Measurements from ENCODE around the gene CELSR3. TPM values are rescaled to one million over a fixed set of nuclear protein-coding genes. Genes with fewer than 3 reads are reported as not detected.

CELSR3 gene
- total RNA-seq, 3 donors from 2014 or later (not counting 1 experiment from before 2014, with no cell fraction given), result 2.0 to 3.4 (median 2.6) TPM

DNA sequence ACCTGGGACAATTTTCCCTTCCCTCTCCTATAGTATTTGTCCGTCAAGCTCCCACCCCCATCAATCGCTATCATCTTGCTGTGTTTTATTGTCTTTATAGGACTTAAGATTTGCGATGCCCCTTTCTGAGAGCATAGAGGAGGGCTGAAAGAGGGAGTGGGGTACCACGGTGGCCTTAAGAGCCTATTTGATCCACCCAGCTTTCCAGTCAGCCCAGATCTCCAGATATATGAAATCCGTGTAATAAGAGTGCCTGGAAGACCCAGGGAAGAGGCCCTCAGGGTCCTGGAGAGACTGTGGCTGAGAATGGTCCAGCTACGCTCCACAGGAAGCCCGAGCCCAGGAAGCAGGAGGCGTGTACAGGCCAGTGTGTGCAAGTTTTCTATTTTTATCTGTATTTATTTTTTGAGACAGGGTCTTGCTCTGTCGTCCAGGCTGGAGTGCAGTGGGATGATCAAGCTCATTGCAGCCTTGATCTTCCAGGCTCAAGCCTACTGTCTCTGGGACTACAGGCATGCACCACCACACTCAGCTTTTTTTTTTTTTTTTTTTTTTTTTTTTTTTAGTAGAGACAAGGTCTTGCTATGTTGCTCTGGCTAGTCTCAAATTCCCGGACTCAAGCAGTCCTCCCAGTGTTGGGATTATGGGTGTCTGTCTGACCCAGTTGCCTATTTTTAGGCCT, 24.0 kb upstream of the CELSR3 start:
- WGBS (ENCODE audit: insufficient coverage), result 79% methylated on average over 8 of the region's 10 CpGs
- no peaks in the 10 kb centered on the region for H3K27me3 ChIP-seq (ENCODE audit: control insufficient read depth, insufficient read depth, low read length)
- H3K36me3 ChIP-seq (ENCODE audit: control insufficient read depth, insufficient read depth, low read length), result peaks cover 41% of the 10 kb centered on the region
- Mint-ChIP-seq H3K36me3 (peaks cover 6% of the 10 kb centered on the region), H3K4me3 (peak overlapping the region; percentile 93), H3K9me3 (no peaks in the 10 kb centered on the region), H3K27me3 (ENCODE audit: low read depth in 2 of 2) (no peaks in the 10 kb centered on the region), H3K27ac (peak overlapping the region; percentile 78 to 93), H3K4me1 (peaks cover 26 to 31% of the 10 kb centered on the region in 2 donors)
- H3K9me3 ChIP-seq (ENCODE audit: control insufficient read depth, insufficient read depth, low read length), result no peaks in the 10 kb centered on the region
- no peak for DNase-seq
- H3K4me3 ChIP-seq (ENCODE audit: low read length), result no peak overlapping the region
- peaks cover 23% of the 10 kb centered on the region for H3K4me1 ChIP-seq (ENCODE audit: control insufficient read depth, insufficient read depth, low read length)
- H3K27ac ChIP-seq (ENCODE audit: low read length), result no peak overlapping the region
- intact Hi-C loops (cut with micrococcal nuclease), result loop anchor here (5.0 kb wide), 1 partner anchor 406 kb away; the partner anchor contains the start of gene QRICH1
- TF ChIP-seq, protein P1, sequence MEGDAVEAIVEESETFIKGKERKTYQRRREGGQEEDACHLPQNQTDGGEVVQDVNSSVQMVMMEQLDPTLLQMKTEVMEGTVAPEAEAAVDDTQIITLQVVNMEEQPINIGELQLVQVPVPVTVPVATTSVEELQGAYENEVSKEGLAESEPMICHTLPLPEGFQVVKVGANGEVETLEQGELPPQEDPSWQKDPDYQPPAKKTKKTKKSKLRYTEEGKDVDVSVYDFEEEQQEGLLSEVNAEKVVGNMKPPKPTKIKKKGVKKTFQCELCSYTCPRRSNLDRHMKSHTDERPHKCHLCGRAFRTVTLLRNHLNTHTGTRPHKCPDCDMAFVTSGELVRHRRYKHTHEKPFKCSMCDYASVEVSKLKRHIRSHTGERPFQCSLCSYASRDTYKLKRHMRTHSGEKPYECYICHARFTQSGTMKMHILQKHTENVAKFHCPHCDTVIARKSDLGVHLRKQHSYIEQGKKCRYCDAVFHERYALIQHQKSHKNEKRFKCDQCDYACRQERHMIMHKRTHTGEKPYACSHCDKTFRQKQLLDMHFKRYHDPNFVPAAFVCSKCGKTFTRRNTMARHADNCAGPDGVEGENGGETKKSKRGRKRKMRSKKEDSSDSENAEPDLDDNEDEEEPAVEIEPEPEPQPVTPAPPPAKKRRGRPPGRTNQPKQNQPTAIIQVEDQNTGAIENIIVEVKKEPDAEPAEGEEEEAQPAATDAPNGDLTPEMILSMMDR (IDR thresholded peaks at IDR 0.05), result no peak
- ATAC-seq, result no peak

DNA sequence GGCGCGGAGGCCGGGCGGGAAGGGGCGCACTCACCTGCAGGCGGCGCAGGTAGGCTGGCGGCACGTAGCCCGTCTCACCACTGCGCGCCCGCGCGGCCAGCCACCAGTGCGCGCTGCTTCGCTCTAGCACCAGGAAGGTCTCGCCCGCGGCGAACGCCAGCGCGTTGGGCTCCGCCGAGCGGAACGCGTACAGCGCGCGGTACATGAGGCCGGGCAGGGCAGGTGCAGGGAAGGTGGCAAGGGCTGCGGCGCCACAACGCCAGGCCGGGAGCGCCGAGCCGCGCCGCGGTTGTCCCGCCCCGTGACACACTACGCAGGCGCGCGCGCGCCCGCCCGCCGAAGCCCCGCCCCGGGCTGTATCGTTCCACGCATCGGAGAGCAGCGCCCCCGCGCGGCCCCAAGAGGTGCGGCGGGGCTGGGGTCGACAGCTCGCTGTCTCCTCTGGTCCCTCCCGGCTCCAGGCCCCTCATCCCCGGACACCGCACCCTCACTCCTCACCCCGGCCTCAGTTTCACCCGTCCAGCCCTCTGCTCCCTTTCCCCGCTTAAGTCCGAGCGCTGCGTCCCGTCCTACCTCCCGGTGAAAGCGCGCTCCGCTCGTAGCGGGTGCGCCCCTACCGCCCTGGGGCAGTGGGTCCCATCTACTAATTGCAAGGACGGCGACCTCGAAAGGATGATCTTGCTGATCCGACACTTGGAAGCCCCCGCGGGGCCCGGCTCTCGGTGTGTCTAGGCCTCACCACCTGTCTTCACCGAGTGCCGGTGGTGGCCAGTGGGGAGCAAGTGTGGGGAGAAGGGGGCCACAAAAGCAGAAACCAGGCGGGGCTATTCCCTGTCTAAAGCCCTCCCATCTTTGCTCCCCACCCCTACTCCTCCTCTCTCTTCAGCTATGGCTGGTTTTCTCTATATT, 23.2 kb upstream of the CELSR3 start, which contains the start of gene NCKIPSD:
Gene NCKIPSD, minus strand, starts transcription at position 313 of the 909 bp plus-strand sequence. Its CDS starts 108 bp downstream, at position 205.
- Histone ChIP-seq H3K27ac (ENCODE audit: low read length) (peak within 1 kb of the TSS; percentile 59), H3K27me3 (ENCODE audit: control insufficient read depth, insufficient read depth, low read length) (no peaks in the 10 kb centered on the region), H3K4me3 (ENCODE audit: low read length) (peak within 1 kb of the TSS; percentile 65), H3K9me3 (ENCODE audit: control insufficient read depth, insufficient read depth, low read length) (no peaks in the 10 kb centered on the region), H3K36me3 (ENCODE audit: control insufficient read depth, insufficient read depth, low read length) (peaks cover 41% of the 10 kb centered on the region), H3K4me1 (ENCODE audit: control insufficient read depth, insufficient read depth, low read length) (peaks cover 23% of the 10 kb centered on the region)
- peak within 1 kb of the TSS; percentile 93 for H3K4me3 Mint-ChIP-seq
- peaks cover under 1% of the 10 kb centered on the region for H3K36me3 Mint-ChIP-seq
- H3K27ac Mint-ChIP-seq, result peak within 1 kb of the TSS; percentile 78 to 93
- DNase-seq (peak; percentile 90 to 95), ATAC-seq (peak; percentile 93 to 98 (median 96))
- WGBS (ENCODE audit: insufficient coverage), result under 1% methylated on average over 97 of the region's 97 CpGs
- peaks cover 26 to 34% of the 10 kb centered on the region in 2 donors for H3K4me1 Mint-ChIP-seq
- TF ChIP-seq, protein P1 (IDR thresholded peaks at IDR 0.05), result peak; percentile 95
- intact Hi-C loops (cut with micrococcal nuclease), result loop anchor here (2.0 to 5.0 kb wide), 2 partner anchors 31 to 406 kb away; partner anchors contain the start of genes IP6K2 and QRICH1
- H3K9me3 Mint-ChIP-seq, result no peaks in the 10 kb centered on the region
- H3K27me3 Mint-ChIP-seq (ENCODE audit: low read depth in 2 of 2), result no peaks in the 10 kb centered on the region

DNA sequence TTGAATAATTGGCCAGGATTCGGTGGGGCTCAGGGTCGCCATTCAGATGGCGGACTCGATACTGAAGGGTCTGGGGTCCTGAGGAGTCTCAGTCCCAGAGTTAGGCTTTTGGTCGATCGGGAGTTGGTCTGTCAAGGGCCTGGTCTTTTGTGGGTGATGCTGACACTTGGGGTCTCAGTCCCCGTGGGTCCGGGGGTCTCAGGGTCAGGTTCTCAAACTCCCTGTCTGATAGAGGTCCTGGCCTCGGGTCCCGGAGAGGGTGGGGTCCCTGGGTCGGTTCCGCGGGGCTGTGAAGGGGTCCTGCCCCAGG, 22.6 kb upstream of the CELSR3 start:
- intact Hi-C loops (cut with micrococcal nuclease), result loop anchor here (2.0 to 5.0 kb wide), 2 partner anchors 32 to 407 kb away; partner anchors contain the start of genes IP6K2 and QRICH1
- TF ChIP-seq, protein P1 (IDR thresholded peaks at IDR 0.05), result no peak
- H3K36me3 Mint-ChIP-seq, result no peaks in the 10 kb centered on the region
- Histone ChIP-seq H3K27ac (ENCODE audit: low read length) (peak overlapping the region; percentile 58), H3K4me3 (ENCODE audit: low read length) (peak overlapping the region; percentile 65), H3K4me1 (ENCODE audit: control insufficient read depth, insufficient read depth, low read length) (peaks cover 23% of the 10 kb centered on the region), H3K36me3 (ENCODE audit: control insufficient read depth, insufficient read depth, low read length) (peaks cover 39% of the 10 kb centered on the region), H3K9me3 (ENCODE audit: control insufficient read depth, insufficient read depth, low read length) (no peaks in the 10 kb centered on the region), H3K27me3 (ENCODE audit: control insufficient read depth, insufficient read depth, low read length) (no peaks in the 10 kb centered on the region)
- 16% methylated on average over 13 of the region's 13 CpGs for WGBS (ENCODE audit: insufficient coverage)
- DNase-seq, result no peak
- H3K27me3 Mint-ChIP-seq (ENCODE audit: low read depth in 2 of 2), result no peaks in the 10 kb centered on the region
- no peak for ATAC-seq
- no peaks in the 10 kb centered on the region for H3K9me3 Mint-ChIP-seq
- H3K4me3 Mint-ChIP-seq, result peak overlapping the region; percentile 93
- peak overlapping the region; percentile 78 to 93 for H3K27ac Mint-ChIP-seq
- peaks cover 26 to 38% of the 10 kb centered on the region in 2 donors for H3K4me1 Mint-ChIP-seq
